Neural cell (in vitro differentiated cells): ENCODE results near the gene OTOP2. TPM values are rescaled to one million over a fixed set of nuclear protein-coding genes. Genes with fewer than 3 reads are reported as not detected.

Source experiments
- H2AFZ ChIP-seq: fragments of 200-600, 300-800 bp; sonication (generic), shearing (Covaris generic); 2 replicates; pipeline ENCODE4 v1.6.0; 2014; ENCODE audit warnings: low read depth, mild to moderate bottlenecking, antibody characterized with exemption, low read length, moderate library complexity
- H3F3A ChIP-seq: fragments of 200-600 bp; shearing (Covaris generic); 2 replicates; pipeline ENCODE4 v1.6.1; 2016; ENCODE audit warnings: mild to moderate bottlenecking, moderate library complexity, mixed read lengths, antibody characterized with exemption, low read length; ENCODE audit not compliant: insufficient read depth, poor library complexity, severe bottlenecking
- H3K27ac ChIP-seq: fragments of 200-600, 300-800 bp; sonication (generic), shearing (Covaris generic); 2 replicates; pipeline ENCODE4 v1.5.1; 2014; ENCODE audit warnings: mild to moderate bottlenecking, low read length, moderate library complexity
- H3K27me3 ChIP-seq: fragments of 300-800, 200-600 bp; sonication (generic), shearing (Covaris generic); 2 replicates; pipeline ENCODE4 v1.6.0; 2014; ENCODE audit warnings: mild to moderate bottlenecking, low read depth, low read length, moderate library complexity; ENCODE audit not compliant: insufficient read depth
- H3K36me3 ChIP-seq: fragments of 300-800, 200-600 bp; sonication (generic), shearing (Covaris generic); 2 replicates; pipeline ENCODE4 v1.5.1; 2014; ENCODE audit warnings: mild to moderate bottlenecking, antibody characterized with exemption, low read length, moderate library complexity; ENCODE audit not compliant: insufficient read depth
- H3K4me2 ChIP-seq: fragments of 300-800, 200-600 bp; sonication (generic), shearing (Covaris generic); 2 replicates; pipeline ENCODE4 v1.6.0; 2014; ENCODE audit warnings: mild to moderate bottlenecking, low read length
- H3K4me3 ChIP-seq: fragments of 300-800, 200-600 bp; sonication (generic), shearing (Covaris generic); 2 replicates; pipeline ENCODE4 v1.5.1; 2014; ENCODE audit warnings: mild to moderate bottlenecking, low read length, moderate library complexity
- H3K79me2 ChIP-seq: fragments of 200-600 bp; shearing (Covaris generic); replicated peaks from 2 replicates; pipeline ENCODE4 v1.6.0; 2014; ENCODE audit warnings: mild to moderate bottlenecking, low read length, moderate library complexity; ENCODE audit not compliant: insufficient read depth
- H3K9ac ChIP-seq: fragments of 300-800, 200-600 bp; sonication (generic), shearing (Covaris generic); 2 replicates; pipeline ENCODE4 v1.6.1; 2016; ENCODE audit warnings: mild to moderate bottlenecking, low read length, mixed read lengths
- H3K9me2 ChIP-seq: fragments of 200-600 bp; shearing (Covaris generic); 2 replicates; pipeline ENCODE4 v1.6.1; 2016; ENCODE audit warnings: mild to moderate bottlenecking, low read length, mixed read lengths; ENCODE audit not compliant: insufficient read depth
- H3K9me3 ChIP-seq: fragments of 200-600, 300-800 bp; sonication (generic), shearing (Covaris generic); 2 replicates; pipeline ENCODE4 v1.6.1; 2016; ENCODE audit warnings: mild to moderate bottlenecking, mixed run types, low read length, moderate library complexity, mixed read lengths
- H4K20me1 ChIP-seq: fragments of 200-600 bp; shearing (Covaris generic); 2 replicates; pipeline ENCODE4 v1.6.1; 2016; ENCODE audit warnings: mild to moderate bottlenecking, mixed run types; ENCODE audit not compliant: insufficient read depth
- EP300 ChIP-seq: fragments of 450-650 bp; conservative IDR thresholded peaks from 2 replicates; pipeline ENCODE4 v1.6.1; 2014; ENCODE audit warnings: antibody characterized with exemption, mild to moderate bottlenecking, moderate library complexity; ENCODE audit not compliant: poor library complexity, severe bottlenecking
- EZH2 ChIP-seq: fragments of 200-600, 300-800 bp; shearing (Covaris generic), sonication (generic); IDR thresholded peaks from 2 replicates; pipeline ENCODE4 v1.6.1; 2014; ENCODE audit warnings: antibody characterized with exemption, low read length, borderline replicate concordance, mild to moderate bottlenecking; ENCODE audit not compliant: insufficient read depth, poor library complexity, severe bottlenecking
- MXI1 ChIP-seq: fragments of 450-650 bp; conservative IDR thresholded peaks from 2 replicates; pipeline ENCODE4 v1.6.1; 2014; ENCODE audit warnings: antibody characterized with exemption, mild to moderate bottlenecking; ENCODE audit not compliant: poor library complexity, severe bottlenecking
- POLR2AphosphoS5 ChIP-seq: IDR thresholded peaks from 2 replicates; pipeline ENCODE4 v1.6.1; 2012
- RAD21 ChIP-seq: fragments of 450-650 bp; conservative IDR thresholded peaks from 2 replicates; pipeline ENCODE4 v1.6.1; 2014; ENCODE audit warnings: antibody characterized with exemption, mild to moderate bottlenecking, moderate library complexity
- REST ChIP-seq: IDR thresholded peaks from 2 replicates; pipeline ENCODE4 v1.6.1; 2012; ENCODE audit warnings: borderline replicate concordance
- SMC3 ChIP-seq: fragments of 450-650 bp; conservative IDR thresholded peaks from 2 replicates; pipeline ENCODE4 v1.6.1; 2014; ENCODE audit warnings: antibody characterized with exemption, mild to moderate bottlenecking, moderate library complexity; ENCODE audit not compliant: poor library complexity
- TAF1 ChIP-seq: IDR thresholded peaks from 2 replicates; pipeline ENCODE4 v1.6.1; 2012; ENCODE audit warnings: low read depth
- polyA plus RNA-seq: library from polyadenylated mRNA; depleted of rRNA; stranded (reverse); fragments of >200 nt; gene quantifications from 2 replicates; pipeline ENCODE4 v1.2.3, GENCODE V29; 2014
- TF ChIP-seq, protein P1 (sequence below): fragments of 450-650 bp; IDR thresholded peaks from 2 replicates; pipeline ENCODE4 v1.5.1; 2014; ENCODE audit warnings: antibody characterized with exemption, mild to moderate bottlenecking, moderate library complexity; ENCODE audit not compliant: poor library complexity, severe bottlenecking

Gene OTOP2
- polyA plus RNA-seq, 1 donor from 2014 or later, result not detected

GRCh38 chr17:74922694-74923537 is 1.2 kb upstream of the OTOP2 start, which contains the start of gene USH1G:
TSS of gene USH1G (minus strand) at chr17:74923255. CDS start at chr17:74923073, 182 bp downstream.
- Histone ChIP-seq H3K9ac (no peak within 1 kb of the TSS), H3K9me2 (no peaks in the 10 kb centered on the region), H3K27me3 (peaks cover 56% of the 10 kb centered on the region), H3K9me3 (no peaks in the 10 kb centered on the region), H3K27ac (no peak within 1 kb of the TSS), H3K79me2 (no peaks in the 10 kb centered on the region), H3F3A (no peaks in the 10 kb centered on the region), H3K36me3 (no peaks in the 10 kb centered on the region), H3K4me2 (no peak within 1 kb of the TSS), H3K4me3 (peak within 1 kb of the TSS; percentile 56), H2AFZ (no peak within 1 kb of the TSS), H4K20me1 (no peaks in the 10 kb centered on the region)
- TF ChIP-seq EZH2, result no peak
- TF ChIP-seq REST, result no peak
- TF ChIP-seq TAF1, result no peak
- no peak for TF ChIP-seq MXI1
- TF ChIP-seq POLR2AphosphoS5, result no peak
- TF ChIP-seq, protein P1, sequence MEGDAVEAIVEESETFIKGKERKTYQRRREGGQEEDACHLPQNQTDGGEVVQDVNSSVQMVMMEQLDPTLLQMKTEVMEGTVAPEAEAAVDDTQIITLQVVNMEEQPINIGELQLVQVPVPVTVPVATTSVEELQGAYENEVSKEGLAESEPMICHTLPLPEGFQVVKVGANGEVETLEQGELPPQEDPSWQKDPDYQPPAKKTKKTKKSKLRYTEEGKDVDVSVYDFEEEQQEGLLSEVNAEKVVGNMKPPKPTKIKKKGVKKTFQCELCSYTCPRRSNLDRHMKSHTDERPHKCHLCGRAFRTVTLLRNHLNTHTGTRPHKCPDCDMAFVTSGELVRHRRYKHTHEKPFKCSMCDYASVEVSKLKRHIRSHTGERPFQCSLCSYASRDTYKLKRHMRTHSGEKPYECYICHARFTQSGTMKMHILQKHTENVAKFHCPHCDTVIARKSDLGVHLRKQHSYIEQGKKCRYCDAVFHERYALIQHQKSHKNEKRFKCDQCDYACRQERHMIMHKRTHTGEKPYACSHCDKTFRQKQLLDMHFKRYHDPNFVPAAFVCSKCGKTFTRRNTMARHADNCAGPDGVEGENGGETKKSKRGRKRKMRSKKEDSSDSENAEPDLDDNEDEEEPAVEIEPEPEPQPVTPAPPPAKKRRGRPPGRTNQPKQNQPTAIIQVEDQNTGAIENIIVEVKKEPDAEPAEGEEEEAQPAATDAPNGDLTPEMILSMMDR, result no peak
- TF ChIP-seq EP300, result no peak
- TF ChIP-seq SMC3, result no peak
- TF ChIP-seq RAD21, result no peak

GRCh38 chr17:74923538-74924249 is 379 bp upstream of the OTOP2 start:
- no peak overlapping the region for H3K9ac ChIP-seq
- H3K9me3 ChIP-seq, result no peaks in the 10 kb centered on the region
- H2AFZ ChIP-seq, result no peak overlapping the region
- peak; percentile 16 for TF ChIP-seq SMC3
- TF ChIP-seq TAF1, result no peak
- TF ChIP-seq, protein P1, result peak; percentile 43
- no peaks in the 10 kb centered on the region for H3F3A ChIP-seq
- no peaks in the 10 kb centered on the region for H3K9me2 ChIP-seq
- no peak overlapping the region for H3K27ac ChIP-seq
- H3K36me3 ChIP-seq, result no peaks in the 10 kb centered on the region
- H3K4me2 ChIP-seq, result no peak overlapping the region
- H3K27me3 ChIP-seq, result peaks cover 63% of the 10 kb centered on the region
- H3K4me3 ChIP-seq, result peak overlapping the region; percentile 56
- H4K20me1 ChIP-seq, result no peaks in the 10 kb centered on the region
- no peaks in the 10 kb centered on the region for H3K79me2 ChIP-seq
